A673 (cell line): Measurements from ENCODE around the gene MAP2.

ENCODE experiments used
- CTCF ChIP-seq: fragments of 300-800, 200-600 bp; sonication (generic); conservative IDR thresholded peaks from 2 replicates; pipeline ENCODE4 v1.5.1; 2017; ENCODE audit warnings: low read depth, mild to moderate bottlenecking, antibody characterized with exemption, low read length, moderate library complexity, mixed read lengths
- EZH2 ChIP-seq: fragments of 200-600 bp; sonication (generic); IDR thresholded peaks from 2 replicates; pipeline ENCODE4 v1.6.1; 2017; ENCODE audit warnings: borderline replicate concordance, low read depth, mild to moderate bottlenecking, mixed read lengths, antibody characterized with exemption, low read length; ENCODE audit not compliant: poor library complexity, severe bottlenecking

- TF ChIP-seq CTCF (no peak), EZH2 (no peak)
Observed at GRCh38 chr2:209390839-209391238, 33.0 kb upstream of the MAP2 start.
